ENCODE results near the gene COL9A3. TPM values are rescaled to one million over a fixed set of nuclear protein-coding genes. Genes with fewer than 3 reads are reported as not detected.

COL9A3 gene
- total RNA-seq, 1 experiment from 2014 or later: 8.5 TPM

GRCh38 chr20:62824476-62825332 lies 7.9 kb downstream of the COL9A3 start:
- Histone ChIP-seq H2AFZ (no peak overlapping the region; the same call in 1 of the 2 replicates), H3K9me2 (ENCODE audit: insufficient read depth) (no peaks in the 10 kb centered on the region), H3K36me3 (ENCODE audit: low read depth) (no peaks in the 10 kb centered on the region), H3K4me1 (replicated peaks; ENCODE audit: insufficient read depth) (peaks cover 19% of the 10 kb centered on the region), H4K20me1 (ENCODE audit: insufficient read depth) (no peaks in the 10 kb centered on the region), H3K4me2 (peak overlapping the region; percentile 94), H3K79me2 (ENCODE audit: low read depth) (no peaks in the 10 kb centered on the region), H3K9me3 (ENCODE audit: insufficient read depth, low read depth) (no peaks in the 10 kb centered on the region), H3K27me3 (ENCODE audit: insufficient read depth, low read depth) (no peaks in the 10 kb centered on the region), H3F3A (ENCODE audit: insufficient read depth, low read depth) (peaks cover 18% of the 10 kb centered on the region; the same call in 1 of the 2 replicates), H3K4me3 (peak overlapping the region; percentile 57), H3K27ac (no peak overlapping the region)
- peak in 1 of 2 experiments; percentile 67 for DNase-seq
- intact Hi-C loops (cut with micrococcal nuclease; ENCODE audit: unreplicated experiment): no loop called here
- CTCF ChIA-PET: interaction anchor here (0.6 kb wide), 1 partner anchor 543 kb away, joined by 3 read pairs; no protein-coding TSS in a partner anchor
- TF ChIP-seq EZH2 (IDR thresholded peaks at IDR 0.05; ENCODE audit: low read depth) (no peak), CTCF (conservative IDR thresholded peaks at IDR 0.05) (no peak)
- BruUV-seq (replicated peaks): no TSS peak
- POLR2A ChIA-PET (ENCODE audit: unreplicated experiment): interaction anchor here (0.5 to 0.7 kb wide), 7 partner anchors 11 to 1040 kb away, joined by 3 to 5 read pairs (median 3); partner anchors contain the start of genes LSM14B and TPD52L2

GRCh38 chr20:62825333-62825985 lies 8.6 kb downstream of the COL9A3 start:
- BruUV-seq (replicated peaks): no TSS peak
- no peak for DNase-seq
- intact Hi-C loops (cut with micrococcal nuclease; ENCODE audit: unreplicated experiment): no loop called here
- Histone ChIP-seq H2AFZ (no peak overlapping the region), H3K27ac (no peak overlapping the region), H3F3A (ENCODE audit: insufficient read depth, low read depth) (peaks cover 11% of the 10 kb centered on the region; the same call in 1 of the 2 replicates), H3K4me3 (no peak overlapping the region), H3K9me2 (ENCODE audit: insufficient read depth) (no peaks in the 10 kb centered on the region), H3K9me3 (ENCODE audit: insufficient read depth, low read depth) (no peaks in the 10 kb centered on the region), H3K27me3 (ENCODE audit: insufficient read depth, low read depth) (no peaks in the 10 kb centered on the region), H4K20me1 (ENCODE audit: insufficient read depth) (no peaks in the 10 kb centered on the region), H3K4me2 (peak overlapping the region; percentile 51), H3K79me2 (ENCODE audit: low read depth) (no peaks in the 10 kb centered on the region), H3K4me1 (replicated peaks; ENCODE audit: insufficient read depth) (peaks cover 12% of the 10 kb centered on the region), H3K36me3 (ENCODE audit: low read depth) (no peaks in the 10 kb centered on the region)
- POLR2A ChIA-PET (ENCODE audit: unreplicated experiment): interaction anchor here (0.7 kb wide), 2 partner anchors 183 to 1039 kb away, joined by 3 to 5 read pairs; partner anchors contain the start of gene TPD52L2
- no peak for TF ChIP-seq CTCF (conservative IDR thresholded peaks at IDR 0.05)
- no peak for TF ChIP-seq EZH2 (IDR thresholded peaks at IDR 0.05; ENCODE audit: low read depth)
- CTCF ChIA-PET: interaction anchor here (0.6 kb wide), 1 partner anchor 542 kb away, joined by 3 read pairs; no protein-coding TSS in a partner anchor

GRCh38 chr20:62825986-62826645 lies 9.3 kb downstream of the COL9A3 start:
- H3K36me3 ChIP-seq (ENCODE audit: low read depth): no peaks in the 10 kb centered on the region
- no peak overlapping the region for H3K27ac ChIP-seq
- peaks cover 12% of the 10 kb centered on the region; the same call in 1 of the 2 replicates for H3F3A ChIP-seq (ENCODE audit: insufficient read depth, low read depth)
- no peak for DNase-seq
- H4K20me1 ChIP-seq (ENCODE audit: insufficient read depth): no peaks in the 10 kb centered on the region
- BruUV-seq (replicated peaks): no TSS peak
- no peaks in the 10 kb centered on the region for H3K9me3 ChIP-seq (ENCODE audit: insufficient read depth, low read depth)
- no peak for TF ChIP-seq EZH2 (IDR thresholded peaks at IDR 0.05; ENCODE audit: low read depth)
- H3K27me3 ChIP-seq (ENCODE audit: insufficient read depth, low read depth): no peaks in the 10 kb centered on the region
- CTCF ChIA-PET: no interaction called here
- intact Hi-C loops (cut with micrococcal nuclease; ENCODE audit: unreplicated experiment): no loop called here
- H2AFZ ChIP-seq: no peak overlapping the region
- no peaks in the 10 kb centered on the region for H3K79me2 ChIP-seq (ENCODE audit: low read depth)
- POLR2A ChIA-PET (ENCODE audit: unreplicated experiment): no interaction called here
- H3K4me3 ChIP-seq: no peak overlapping the region
- no peaks in the 10 kb centered on the region for H3K9me2 ChIP-seq (ENCODE audit: insufficient read depth)
- no peak overlapping the region for H3K4me2 ChIP-seq
- peaks cover 14% of the 10 kb centered on the region for H3K4me1 ChIP-seq (replicated peaks; ENCODE audit: insufficient read depth)

Measured in PC-9 (cell line).